GM23338 (cell line): ENCODE measurements around the gene ZSWIM3. TPM values are rescaled to one million over a fixed set of nuclear protein-coding genes. Genes with fewer than 3 reads are reported as not detected.
A peak's percentile ranks its signal among the peaks of the same experiment; 100 is the strongest.

Experiments used
- ATAC-seq: fragments of 200-7000 bp; cut with Tn5 transposase; 3 replicates; pipeline ENCODE4 v1.9.1; 2020
- DNase-seq: peaks from one replicate; pipeline ENCODE4 v3.0.0-alpha.2; 2015; ENCODE audit warnings: low spot score
- H2AFZ ChIP-seq: fragments of 200-600 bp; sonication (generic); 2 replicates; pipeline ENCODE4 v1.8.0; 2016; ENCODE audit warnings: antibody characterized with exemption, mild to moderate bottlenecking, moderate library complexity
- H3F3A ChIP-seq: fragments of 200-600 bp; sonication (generic); replicated peaks from 2 replicates; pipeline ENCODE4 v1.8.0; 2017; ENCODE audit warnings: antibody characterized with exemption, mixed run types, low read depth
- H3K27ac ChIP-seq: fragments of 200-600 bp; sonication (generic); 2 replicates; pipeline ENCODE4 v1.6.1; 2016; ENCODE audit warnings: low read depth
- H3K27me3 ChIP-seq: fragments of 200-600 bp; sonication (generic); 2 replicates; pipeline ENCODE4 v1.8.0; 2016; ENCODE audit warnings: mild to moderate bottlenecking, mixed run types, moderate library complexity; ENCODE audit not compliant: insufficient read depth
- H3K36me3 ChIP-seq: fragments of 200-600 bp; sonication (generic); 2 replicates; pipeline ENCODE4 v1.8.0; 2016; ENCODE audit warnings: mild to moderate bottlenecking; ENCODE audit not compliant: insufficient read depth
- H3K4me1 ChIP-seq: fragments of 200-600 bp; sonication (generic); 2 replicates; pipeline ENCODE4 v1.8.0; 2016; ENCODE audit warnings: mild to moderate bottlenecking, moderate library complexity; ENCODE audit not compliant: insufficient read depth
- H3K4me2 ChIP-seq: fragments of 200-600 bp; sonication (generic); 2 replicates; pipeline ENCODE4 v1.7.1; 2017; ENCODE audit warnings: mixed run types
- H3K4me3 ChIP-seq: fragments of 200-600 bp; sonication (generic); 2 replicates; pipeline ENCODE4 v1.6.1; 2016; ENCODE audit warnings: mixed run types
- H3K79me2 ChIP-seq: fragments of 200-600 bp; sonication (generic); replicated peaks from 2 replicates; pipeline ENCODE4 v1.8.0; 2017; ENCODE audit warnings: mild to moderate bottlenecking; ENCODE audit not compliant: insufficient read depth
- H3K9me2 ChIP-seq: fragments of 200-600 bp; sonication (generic); 2 replicates; pipeline ENCODE4 v1.8.0; 2017; ENCODE audit not compliant: insufficient read depth
- H4K20me1 ChIP-seq: fragments of 200-600 bp; sonication (generic); replicated peaks from 2 replicates; pipeline ENCODE4 v1.8.0; 2017; ENCODE audit warnings: mild to moderate bottlenecking; ENCODE audit not compliant: insufficient read depth
- H3K27ac Mint-ChIP-seq: 2 replicates; pipeline ENCODE4 v1.8.0; 2020; ENCODE audit warnings: inconsistent platforms, mild to moderate bottlenecking, moderate library complexity, mixed read lengths
- H3K27me3 Mint-ChIP-seq: 3 replicates; pipeline ENCODE4 v1.8.0; 2022; ENCODE audit warnings: low read depth, mild to moderate bottlenecking, moderate library complexity, mixed read lengths, inconsistent platforms; ENCODE audit not compliant: insufficient read depth, poor library complexity
- H3K36me3 Mint-ChIP-seq: 3 replicates; pipeline ENCODE4 v1.8.0; 2021; ENCODE audit warnings: low read depth, mild to moderate bottlenecking, inconsistent platforms, moderate library complexity, mixed read lengths
- H3K4me1 Mint-ChIP-seq: 3 replicates; pipeline ENCODE4 v1.8.0; 2020; ENCODE audit warnings: mild to moderate bottlenecking, inconsistent platforms, mixed read lengths
- H3K4me3 Mint-ChIP-seq: 3 replicates; pipeline ENCODE4 v1.8.0; 2021; ENCODE audit warnings: moderate library complexity, mild to moderate bottlenecking, inconsistent platforms, mixed read lengths
- H3K9me3 Mint-ChIP-seq: 3 replicates; pipeline ENCODE4 v1.8.0; 2020; ENCODE audit warnings: moderate library complexity, mild to moderate bottlenecking, inconsistent platforms, mixed read lengths
- CTCF ChIP-seq, 2 experiments: fragments of 200-600 bp in 1 of 2; sonication (generic) in 1 of 2; conservative IDR thresholded peaks; 2 replicates each; pipeline versions ENCODE4 v1.5.1 to v1.6.1; 2016 to 2017; ENCODE audit warnings: antibody characterized with exemption in 2 of 2, low read depth in 2 of 2, mild to moderate bottlenecking in 2 of 2, moderate library complexity in 1 of 2
- REST ChIP-seq: IDR thresholded peaks from one replicate; pipeline ENCODE4 v1.6.1; 2018; ENCODE audit warnings: antibody characterized with exemption; ENCODE audit not compliant: unreplicated experiment
- polyA plus RNA-seq: library from polyadenylated mRNA; unstranded; fragments of >200 nt; fragmentation: Nextera tagmentation; extraction: Ambion mirVana; gene quantifications from 2 replicates; pipeline ENCODE4 v1.2.1, GENCODE V29; 2016
- total RNA-seq: library from RNA; depleted of rRNA; stranded (reverse); fragments of >200 nt; shearing (Covaris generic); gene quantifications from 2 replicates; pipeline ENCODE4 v1.2.3, GENCODE V29; 2014
- TF ChIP-seq, protein P1 (sequence below): IDR thresholded peaks from 2 replicates; pipeline ENCODE4 v1.6.1; 2016; ENCODE audit warnings: antibody characterized with exemption

The ZSWIM3 gene
- total and polyA plus RNA-seq, 2 experiments from 2014 or later = 2.0 to 8.2 TPM

GRCh38 chr20:45836841-45837240 lies 20.6 kb upstream of the ZSWIM3 start:
- H4K20me1 ChIP-seq = peaks cover 13% of the 10 kb centered on the region
- TF ChIP-seq, protein P1, sequence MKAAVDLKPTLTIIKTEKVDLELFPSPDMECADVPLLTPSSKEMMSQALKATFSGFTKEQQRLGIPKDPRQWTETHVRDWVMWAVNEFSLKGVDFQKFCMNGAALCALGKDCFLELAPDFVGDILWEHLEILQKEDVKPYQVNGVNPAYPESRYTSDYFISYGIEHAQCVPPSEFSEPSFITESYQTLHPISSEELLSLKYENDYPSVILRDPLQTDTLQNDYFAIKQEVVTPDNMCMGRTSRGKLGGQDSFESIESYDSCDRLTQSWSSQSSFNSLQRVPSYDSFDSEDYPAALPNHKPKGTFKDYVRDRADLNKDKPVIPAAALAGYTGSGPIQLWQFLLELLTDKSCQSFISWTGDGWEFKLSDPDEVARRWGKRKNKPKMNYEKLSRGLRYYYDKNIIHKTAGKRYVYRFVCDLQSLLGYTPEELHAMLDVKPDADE = no peak
- Mint-ChIP-seq H3K36me3 (peaks cover 18% of the 10 kb centered on the region; the same call in 2 of the 3 replicates), H3K9me3 (no peaks in the 10 kb centered on the region), H3K27me3 (peaks cover 14% of the 10 kb centered on the region), H3K4me1 (peaks cover 12% of the 10 kb centered on the region), H3K27ac (no peak overlapping the region), H3K4me3 (no peak overlapping the region)
- no peaks in the 10 kb centered on the region for H3K36me3 ChIP-seq
- no peak overlapping the region for H3K27ac ChIP-seq
- peaks cover 15% of the 10 kb centered on the region for H3F3A ChIP-seq
- H2AFZ ChIP-seq = no peak overlapping the region
- H3K4me2 ChIP-seq = no peak overlapping the region
- H3K4me3 ChIP-seq = no peak overlapping the region
- H3K27me3 ChIP-seq = no peaks in the 10 kb centered on the region
- no peaks in the 10 kb centered on the region for H3K9me2 ChIP-seq
- ATAC-seq (no peak), DNase-seq (no peak)
- peaks cover 20% of the 10 kb centered on the region; the same call in 1 of the 2 replicates for H3K4me1 ChIP-seq
- 0 out of 2 replicates have a peak, but pooled peaks cover 3% of the 10 kb centered on the region for H3K79me2 ChIP-seq

- H3K79me2 ChIP-seq = no peaks in the 10 kb centered on the region
- no peaks in the 10 kb centered on the region; the same call in 1 of the 2 replicates for H3K4me1 ChIP-seq
- peaks cover 10% of the 10 kb centered on the region; the same call in 1 of the 2 replicates for H3K36me3 ChIP-seq
- H3K4me1 Mint-ChIP-seq = no peaks in the 10 kb centered on the region; the same call in 2 of the 3 replicates
- peaks cover 7% of the 10 kb centered on the region for H3K27me3 Mint-ChIP-seq
- DNase-seq (no peak), ATAC-seq (peak; percentile 49)
- H4K20me1 ChIP-seq = peaks cover 7% of the 10 kb centered on the region
- no peak overlapping the region for H2AFZ ChIP-seq
- no peak overlapping the region for H3K4me3 Mint-ChIP-seq
- no peaks in the 10 kb centered on the region for H3K9me2 ChIP-seq
- H3F3A ChIP-seq = peaks cover 12% of the 10 kb centered on the region; the same call in 1 of the 2 replicates
- H3K27ac Mint-ChIP-seq = no peak overlapping the region
- H3K4me2 ChIP-seq = no peak overlapping the region
- no peak overlapping the region for H3K27ac ChIP-seq
- H3K36me3 Mint-ChIP-seq = peaks cover 33% of the 10 kb centered on the region
- H3K9me3 Mint-ChIP-seq = no peaks in the 10 kb centered on the region
- no peak overlapping the region for H3K4me3 ChIP-seq
- H3K27me3 ChIP-seq = no peaks in the 10 kb centered on the region
- TF ChIP-seq REST = no peak
- TF ChIP-seq CTCF (conservative IDR thresholded peaks at IDR 0.05; ENCODE audit: low read depth in 2 of 2) = peak in 1 of 2 experiments; percentile 45; a peak in 2 of 4 replicates
Measured at GRCh38 chr20:45840700-45841198, 16.7 kb upstream of the ZSWIM3 start.
